SK-N-SH (cell line): Measurements from ENCODE around the gene ZNF770. TPM values are rescaled to one million over a fixed set of nuclear protein-coding genes. Genes with fewer than 3 reads are reported as not detected.

ENCODE experiments used
- CTCF ChIA-PET: fragments of 300-600, 350-600 bp; formaldehyde crosslinking; extraction: SDS; loops from one replicate; lab custom pipeline; 2021; lab: Yijun Ruan, JAX
- POLR2A ChIA-PET: fragments of 350-600 bp; sonication (Branson Sonifier 250); formaldehyde crosslinking; extraction: SDS; loops from one replicate; lab custom pipeline; 2020; ENCODE audit warnings: antibody characterized with exemption, inconsistent platforms; lab: Yijun Ruan, JAX
- DNase-seq: peaks from one replicate; pipeline ENCODE4 v3.0.0; 2012
- H2AFZ ChIP-seq: fragments of 200-600 bp; sonication (generic); 2 replicates; pipeline ENCODE4 v1.8.1; 2016; ENCODE audit warnings: antibody characterized with exemption, mild to moderate bottlenecking, low read depth
- H3F3A ChIP-seq: fragments of 200-600 bp; sonication (generic); replicated peaks from 2 replicates; pipeline ENCODE3; 2016; ENCODE audit warnings: antibody characterized with exemption, mild to moderate bottlenecking; ENCODE audit not compliant: insufficient read depth
- H3K27ac ChIP-seq, 2 experiments: fragments of 200-500 bp in 1 of 2; fragments of 200-600 bp in 1 of 2; sonication (Bioruptor generic) in 1 of 2; sonication (generic), shearing (Covaris generic) in 1 of 2; 2 replicates each; pipeline versions ENCODE4 v1.5.1 to v1.6.1; 2014 to 2016; ENCODE audit warnings: low read depth in 2 of 2, inconsistent platforms in 1 of 2, low read length in 1 of 2, mild to moderate bottlenecking in 1 of 2, mixed read lengths in 1 of 2
- H3K27me3 ChIP-seq: fragments of 200-600 bp; sonication (generic), shearing (Covaris generic); 2 replicates; pipeline ENCODE4 v1.6.1; 2016; ENCODE audit warnings: mixed run types; ENCODE audit not compliant: insufficient read depth
- H3K36me3 ChIP-seq, 2 experiments: fragments of 200-500 bp in 1 of 2; fragments of 200-600 bp in 1 of 2; sonication (Bioruptor generic) in 1 of 2; sonication (generic) in 1 of 2; replicated peaks in 1 of 2; 2 replicates each; pipeline versions ENCODE3 to v1.5.1; 2014 to 2016; ENCODE audit warnings: low read length in 1 of 2, mild to moderate bottlenecking in 1 of 2; ENCODE audit not compliant: insufficient read depth in 2 of 2, control insufficient read depth in 1 of 2
- H3K4me1 ChIP-seq, 2 experiments: fragments of 200-500 bp in 1 of 2; fragments of 200-600 bp in 1 of 2; sonication (Bioruptor generic) in 1 of 2; sonication (generic), shearing (Covaris generic) in 1 of 2; 2 replicates each; pipeline versions ENCODE4 v1.5.1 to v1.6.1; 2014 to 2016; ENCODE audit warnings: low read depth in 1 of 2, low read length in 1 of 2, mixed run types in 1 of 2; ENCODE audit not compliant: insufficient read depth in 2 of 2, control insufficient read depth in 1 of 2
- H3K4me2 ChIP-seq: fragments of 200-600 bp; sonication (generic), shearing (Covaris generic); 2 replicates; pipeline ENCODE4 v1.6.1; 2017; ENCODE audit warnings: mixed run types
- H3K4me3 ChIP-seq, 2 experiments: fragments of 200-500 bp in 1 of 2; fragments of 200-600 bp in 1 of 2; sonication (Bioruptor generic) in 1 of 2; sonication (generic), shearing (Covaris generic) in 1 of 2; 2 replicates each; pipeline versions ENCODE4 v1.5.1 to v1.8.1; 2014 to 2016; ENCODE audit warnings: low read depth in 2 of 2, inconsistent platforms in 1 of 2, low read length in 1 of 2, mild to moderate bottlenecking in 1 of 2, mixed read lengths in 1 of 2, moderate library complexity in 1 of 2
- H3K79me2 ChIP-seq: fragments of 200-600 bp; sonication (generic); 2 replicates; pipeline ENCODE4 v1.8.1; 2017; ENCODE audit warnings: mild to moderate bottlenecking; ENCODE audit not compliant: insufficient read depth
- H3K9ac ChIP-seq: fragments of 200-600 bp; sonication (generic); 2 replicates; pipeline ENCODE4 v1.6.1; 2017; ENCODE audit warnings: mixed run types
- H3K9me2 ChIP-seq: fragments of 200-600 bp; sonication (generic); 2 replicates; pipeline ENCODE4 v1.6.1; 2017; ENCODE audit warnings: mixed run types
- H3K9me3 ChIP-seq: fragments of 200-600 bp; sonication (generic); 2 replicates; pipeline ENCODE4 v1.6.1; 2017; ENCODE audit warnings: mixed run types, mild to moderate bottlenecking, moderate library complexity
- H4K20me1 ChIP-seq: fragments of 200-600 bp; sonication (generic); 2 replicates; pipeline ENCODE4 v1.6.1; 2017; ENCODE audit warnings: mild to moderate bottlenecking, mixed run types; ENCODE audit not compliant: insufficient read depth
- CHD2 ChIP-seq: fragments of 150-350 bp; IDR thresholded peaks from 2 replicates; pipeline ENCODE4 v1.6.1; 2018; ENCODE audit warnings: low read length; ENCODE audit not compliant: partially characterized antibody
- EZH2phosphoT487 ChIP-seq: fragments of 200-600 bp; sonication (generic); IDR thresholded peaks from 2 replicates; pipeline ENCODE4 v1.6.1; 2017; ENCODE audit warnings: low read depth, mixed run types, mild to moderate bottlenecking, antibody characterized with exemption, moderate library complexity, borderline replicate concordance
- FOSL2 ChIP-seq: IDR thresholded peaks from 2 replicates; pipeline ENCODE4 v1.4.0; 2012; ENCODE audit warnings: low read depth, mild to moderate bottlenecking, moderate library complexity, borderline replicate concordance
- FOXM1 ChIP-seq: IDR thresholded peaks from 2 replicates; pipeline ENCODE4 v1.4.0; 2012; ENCODE audit warnings: low read depth, mild to moderate bottlenecking
- GABPA ChIP-seq: IDR thresholded peaks from 2 replicates; pipeline ENCODE4 v1.4.0; 2012; ENCODE audit warnings: low read depth, mild to moderate bottlenecking
- IRF3 ChIP-seq: fragments of 150-350 bp; IDR thresholded peaks from 2 replicates; pipeline ENCODE4 v1.6.1; 2016; ENCODE audit warnings: mild to moderate bottlenecking, low read depth, low read length
- RXRA ChIP-seq: IDR thresholded peaks from 2 replicates; pipeline ENCODE4 v1.4.0; 2012; ENCODE audit warnings: low read depth, mild to moderate bottlenecking, borderline replicate concordance
- SMC3 ChIP-seq: IDR thresholded peaks from 2 replicates; pipeline ENCODE4 v1.6.1; 2012; ENCODE audit warnings: low read depth, low read length, improper control_type of control experiment
- TAF1 ChIP-seq: IDR thresholded peaks from 2 replicates; pipeline ENCODE4 v1.6.1; 2012; ENCODE audit warnings: low read depth, mild to moderate bottlenecking, low read length, moderate library complexity, borderline replicate concordance
- YY1 ChIP-seq: IDR thresholded peaks from 2 replicates; pipeline ENCODE4 v1.4.0; 2012; ENCODE audit warnings: low read depth, mild to moderate bottlenecking
- WGBS: methylation state at CpG from one replicate; pipeline ENCODE4 v1.1.6; 2017; ENCODE audit warnings: low lambda C conversion rate; 5-methylcytosine and 5-hydroxymethylcytosine counted together
- polyA plus RNA-seq, 3 experiments: library from polyadenylated mRNA; depleted of rRNA; stranded (reverse); fragments of >200 nt; gene quantifications; 2 replicates each; pipeline ENCODE4 v1.2.3, GENCODE V29; 2012
- TF ChIP-seq, protein P1 (sequence below): IDR thresholded peaks from 2 replicates; pipeline ENCODE4 v1.4.0; 2012; ENCODE audit warnings: low read depth, borderline replicate concordance
- TF ChIP-seq, protein P2 (sequence below): fragments of 150-350 bp; IDR thresholded peaks from 2 replicates; pipeline ENCODE4 v1.6.1; 2017; ENCODE audit warnings: antibody characterized with exemption, low read length, low read depth, borderline replicate concordance
- TF ChIP-seq, protein P3 (sequence below): IDR thresholded peaks from 2 replicates; pipeline ENCODE4; 2012

Gene ZNF770
- polyA plus RNA-seq, 1 of the 3 experiments (the other 2 are of a cell fraction): 3.8 TPM

DNA sequence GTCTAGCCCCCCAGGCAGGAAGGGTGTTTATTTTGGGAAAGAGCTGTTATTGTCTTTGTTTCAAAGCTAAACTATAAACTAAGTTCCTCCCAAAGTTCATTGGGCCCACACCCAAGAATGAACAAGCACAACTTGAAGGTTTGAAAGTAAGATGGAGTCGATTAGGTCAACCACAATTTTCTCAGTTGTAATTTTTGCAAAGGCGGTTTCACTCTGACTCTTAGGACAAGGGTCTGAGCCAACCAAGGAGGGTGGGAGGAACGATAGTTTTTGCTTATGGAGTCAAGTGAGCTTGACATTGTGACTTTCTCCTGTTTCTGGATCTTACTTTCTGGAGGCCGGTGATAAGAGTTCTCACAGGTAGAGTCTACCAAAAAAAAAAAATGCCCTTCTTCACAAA is 5.8 kb upstream of the ZNF770 start:
- no peak overlapping the region for H3K4me2 ChIP-seq
- no peaks in the 10 kb centered on the region for H3K27me3 ChIP-seq
- no peaks in the 10 kb centered on the region for H3K9me2 ChIP-seq
- POLR2A ChIA-PET: no interaction called here
- no peak overlapping the region for H3K4me3 ChIP-seq
- TF ChIP-seq TAF1: no peak
- TF ChIP-seq, protein P1, sequence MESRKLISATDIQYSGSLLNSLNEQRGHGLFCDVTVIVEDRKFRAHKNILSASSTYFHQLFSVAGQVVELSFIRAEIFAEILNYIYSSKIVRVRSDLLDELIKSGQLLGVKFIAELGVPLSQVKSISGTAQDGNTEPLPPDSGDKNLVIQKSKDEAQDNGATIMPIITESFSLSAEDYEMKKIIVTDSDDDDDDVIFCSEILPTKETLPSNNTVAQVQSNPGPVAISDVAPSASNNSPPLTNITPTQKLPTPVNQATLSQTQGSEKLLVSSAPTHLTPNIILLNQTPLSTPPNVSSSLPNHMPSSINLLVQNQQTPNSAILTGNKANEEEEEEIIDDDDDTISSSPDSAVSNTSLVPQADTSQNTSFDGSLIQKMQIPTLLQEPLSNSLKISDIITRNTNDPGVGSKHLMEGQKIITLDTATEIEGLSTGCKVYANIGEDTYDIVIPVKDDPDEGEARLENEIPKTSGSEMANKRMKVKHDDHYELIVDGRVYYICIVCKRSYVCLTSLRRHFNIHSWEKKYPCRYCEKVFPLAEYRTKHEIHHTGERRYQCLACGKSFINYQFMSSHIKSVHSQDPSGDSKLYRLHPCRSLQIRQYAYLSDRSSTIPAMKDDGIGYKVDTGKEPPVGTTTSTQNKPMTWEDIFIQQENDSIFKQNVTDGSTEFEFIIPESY: no peak
- TF ChIP-seq FOXM1: no peak
- no peak for TF ChIP-seq CHD2
- TF ChIP-seq, protein P2, sequence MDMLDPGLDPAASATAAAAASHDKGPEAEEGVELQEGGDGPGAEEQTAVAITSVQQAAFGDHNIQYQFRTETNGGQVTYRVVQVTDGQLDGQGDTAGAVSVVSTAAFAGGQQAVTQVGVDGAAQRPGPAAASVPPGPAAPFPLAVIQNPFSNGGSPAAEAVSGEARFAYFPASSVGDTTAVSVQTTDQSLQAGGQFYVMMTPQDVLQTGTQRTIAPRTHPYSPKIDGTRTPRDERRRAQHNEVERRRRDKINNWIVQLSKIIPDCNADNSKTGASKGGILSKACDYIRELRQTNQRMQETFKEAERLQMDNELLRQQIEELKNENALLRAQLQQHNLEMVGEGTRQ: no peak
- TF ChIP-seq FOSL2: no peak
- TF ChIP-seq, protein P3, sequence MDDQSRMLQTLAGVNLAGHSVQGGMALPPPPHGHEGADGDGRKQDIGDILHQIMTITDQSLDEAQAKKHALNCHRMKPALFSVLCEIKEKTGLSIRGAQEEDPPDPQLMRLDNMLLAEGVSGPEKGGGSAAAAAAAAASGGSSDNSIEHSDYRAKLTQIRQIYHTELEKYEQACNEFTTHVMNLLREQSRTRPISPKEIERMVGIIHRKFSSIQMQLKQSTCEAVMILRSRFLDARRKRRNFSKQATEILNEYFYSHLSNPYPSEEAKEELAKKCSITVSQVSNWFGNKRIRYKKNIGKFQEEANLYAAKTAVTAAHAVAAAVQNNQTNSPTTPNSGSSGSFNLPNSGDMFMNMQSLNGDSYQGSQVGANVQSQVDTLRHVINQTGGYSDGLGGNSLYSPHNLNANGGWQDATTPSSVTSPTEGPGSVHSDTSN: no peak
- no peak for TF ChIP-seq SMC3
- TF ChIP-seq EZH2phosphoT487: no peak
- no peak for TF ChIP-seq RXRA
- no peak for TF ChIP-seq GABPA
- TF ChIP-seq YY1: no peak
- no peak for TF ChIP-seq IRF3
- TF ChIP-seq, all 33 proteins: peak for 0
- Histone ChIP-seq H3K9me3 (no peaks in the 10 kb centered on the region), H3F3A (peaks cover 2% of the 10 kb centered on the region), H3K27ac (no peak overlapping the region), H3K36me3 (no peaks in the 10 kb centered on the region), H3K79me2 (no peaks in the 10 kb centered on the region), H3K9ac (no peak overlapping the region), H2AFZ (peak overlapping the region; percentile 29; the same call in 1 of the 2 replicates), H4K20me1 (no peaks in the 10 kb centered on the region), H3K4me1 (no peaks in the 10 kb centered on the region; a peak in 2 of 4 replicates)
- 75% methylated on average over 4 of the region's 4 CpGs for WGBS
- CTCF ChIA-PET: interaction anchor here (1.7 kb wide), 1 partner anchor 24 kb away, joined by 4 read pairs; the partner anchor contains the start of gene AQR
- no peak for DNase-seq
